DMS114 treated with DMSO at 0.1 percent for 48 hours (cell line): ENCODE data around the gene PPA2.
"Not testable (repeated sequence)": the region's sequence is repeated elsewhere in the genome, so short reads cannot be mapped to it uniquely, and the experiment has no call there.

Experiments used
- DNase-seq: peaks from one replicate; lab custom pipeline; 2025; ENCODE audit not compliant: unreplicated experiment; lab: John Stamatoyannopoulos, UW

PPA2 gene

GRCh38 chr4:105473324-105474098 lies at the start of gene PPA2:
TSS of gene PPA2 (minus strand) at chr4:105474062. CDS start at chr4:105474050, 12 bp downstream.
- peak; percentile 43 for DNase-seq

- peak; percentile 14 for DNase-seq
Measured at GRCh38 chr4:105520819-105521790, 47.2 kb upstream of the PPA2 start.

- no peak for DNase-seq
Measured at GRCh38 chr4:105510245-105510644, 36.4 kb upstream of the PPA2 start.

- no peak for DNase-seq
Measured at GRCh38 chr4:105509714-105510113, 35.9 kb upstream of the PPA2 start.

- no peak for DNase-seq
Measured at GRCh38 chr4:105509291-105509690, 35.4 kb upstream of the PPA2 start.

- no peak for DNase-seq
Measured at GRCh38 chr4:105504744-105505143, 30.9 kb upstream of the PPA2 start.

GRCh38 chr4:105503484-105503883 lies 29.6 kb upstream of the PPA2 start:
- no peak for DNase-seq

GRCh38 chr4:105496899-105497298 lies 23.0 kb upstream of the PPA2 start:
- DNase-seq: no peak

- DNase-seq: no peak
Measured at GRCh38 chr4:105495667-105496066, 21.8 kb upstream of the PPA2 start.

- no peak for DNase-seq
Measured at GRCh38 chr4:105490523-105490922, 16.7 kb upstream of the PPA2 start.

- no peak for DNase-seq
Measured at GRCh38 chr4:105483840-105484239, 10.0 kb upstream of the PPA2 start.

GRCh38 chr4:105474099-105474518 lies 247 bp upstream of the PPA2 start:
- DNase-seq: peak; percentile 67

GRCh38 chr4:105472871-105473323 lies 965 bp downstream of the PPA2 start:
- DNase-seq: no peak

GRCh38 chr4:105471566-105472176 lies 2.2 kb downstream of the PPA2 start:
- peak; percentile 33 for DNase-seq

GRCh38 chr4:105470766-105471165 lies 3.1 kb downstream of the PPA2 start:
- DNase-seq: no peak

GRCh38 chr4:105469736-105470135 lies 4.1 kb downstream of the PPA2 start:
- no peak for DNase-seq

GRCh38 chr4:105466580-105466979 lies 7.3 kb downstream of the PPA2 start:
- no peak for DNase-seq

- not testable (repeated sequence) for DNase-seq
Measured at GRCh38 chr4:105464563-105464962, 9.3 kb downstream of the PPA2 start.

GRCh38 chr4:105462576-105462975 lies 11.3 kb downstream of the PPA2 start:
- DNase-seq: no peak

- DNase-seq: no peak
Measured at GRCh38 chr4:105461621-105462382, 12.1 kb downstream of the PPA2 start.

GRCh38 chr4:105461221-105461620 lies 12.6 kb downstream of the PPA2 start:
- no peak for DNase-seq
